Thoracic aorta endothelial cell (primary cell): Measurements from ENCODE around the gene STK17B. TPM values are rescaled to one million over a fixed set of nuclear protein-coding genes. Genes with fewer than 3 reads are reported as not detected.

ENCODE experiments used
- total RNA-seq: library from RNA; depleted of rRNA; stranded (reverse); fragments of >200 nt; gene quantifications from 2 replicates; pipeline ENCODE4 v1.2.3, GENCODE V29; 2012

Gene STK17B
- total RNA-seq = 16.1 and 22.3 TPM in 2 replicates

GRCh38 chr2:196171248-196171871 is at the start of gene STK17B:
Gene STK17B, minus strand, starts transcription at chr2:196171578. Its CDS starts 8,195 bp downstream, at chr2:196163383.

Other genes with a start within 250 kb of the STK17B start
- gene DNAH7, start 102.7 kb downstream of the STK17B start, total RNA-seq = 0.07 and 0.13 TPM in 2 replicates